D721Med (cell line): ENCODE results near the gene ZMYND11.

ENCODE experiments used
- DNase-seq: peaks from one replicate; pipeline ENCODE4 v3.0.0; 2011; ENCODE audit warnings: low spot score; ENCODE audit not compliant: insufficient read length
- FAIRE-seq: peaks from 2 replicates; lab custom pipeline; 2011; peaks lifted over from hg19 to GRCh38; lab: Jason Lieb, UNC
- TF ChIP-seq, protein P1 (sequence below): IDR thresholded peaks from 2 replicates; pipeline ENCODE4 v1.5.1; 2012; ENCODE audit warnings: mild to moderate bottlenecking, control low read depth; ENCODE audit not compliant: insufficient read depth; ENCODE audit errors: missing control alignments

The ZMYND11 gene

DNA sequence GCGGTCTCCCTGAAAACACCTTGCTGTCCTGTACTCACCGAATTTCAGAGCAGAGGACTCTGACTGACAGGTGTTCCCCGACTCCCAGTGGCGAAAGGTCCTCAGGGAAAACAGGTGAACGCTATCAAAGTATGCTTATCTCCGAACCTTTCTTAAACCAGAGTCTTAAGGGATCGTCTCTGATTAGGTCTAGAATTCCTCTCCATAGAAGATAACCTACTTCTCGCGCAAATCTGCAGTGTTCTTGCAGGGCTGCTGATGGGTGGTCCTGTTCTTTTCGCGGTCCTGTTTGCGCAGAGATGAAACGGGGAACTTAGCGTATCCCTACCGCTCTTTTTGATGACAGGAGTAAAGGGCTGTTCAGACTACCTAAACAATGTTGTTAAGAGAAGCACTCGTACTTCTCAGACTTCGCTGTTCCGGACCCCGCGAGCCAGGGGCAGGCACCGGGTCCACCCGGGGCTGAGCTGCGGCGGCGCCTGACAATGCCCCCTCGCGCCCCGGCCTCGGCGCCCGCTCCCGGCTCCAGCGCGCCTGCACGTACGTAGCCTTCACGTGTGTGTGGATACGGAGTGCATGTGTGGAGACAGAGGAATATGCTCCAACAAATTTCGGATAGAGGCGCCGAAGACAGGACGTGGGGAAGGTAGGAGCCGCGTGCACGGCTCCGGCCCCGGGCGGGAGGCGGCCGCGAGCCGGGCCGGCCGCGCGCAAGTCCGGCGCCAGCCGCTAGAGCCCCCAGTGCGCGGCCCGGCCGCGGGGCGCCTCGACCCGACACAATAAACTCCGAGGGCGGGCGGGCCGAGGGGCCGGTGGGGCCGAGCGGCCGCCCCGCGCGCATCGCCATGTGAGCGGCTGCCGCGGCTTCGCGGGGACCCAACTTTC lies 766 bp upstream of the ZMYND11 start:
- no peak for FAIRE-seq
- TF ChIP-seq, protein P1, sequence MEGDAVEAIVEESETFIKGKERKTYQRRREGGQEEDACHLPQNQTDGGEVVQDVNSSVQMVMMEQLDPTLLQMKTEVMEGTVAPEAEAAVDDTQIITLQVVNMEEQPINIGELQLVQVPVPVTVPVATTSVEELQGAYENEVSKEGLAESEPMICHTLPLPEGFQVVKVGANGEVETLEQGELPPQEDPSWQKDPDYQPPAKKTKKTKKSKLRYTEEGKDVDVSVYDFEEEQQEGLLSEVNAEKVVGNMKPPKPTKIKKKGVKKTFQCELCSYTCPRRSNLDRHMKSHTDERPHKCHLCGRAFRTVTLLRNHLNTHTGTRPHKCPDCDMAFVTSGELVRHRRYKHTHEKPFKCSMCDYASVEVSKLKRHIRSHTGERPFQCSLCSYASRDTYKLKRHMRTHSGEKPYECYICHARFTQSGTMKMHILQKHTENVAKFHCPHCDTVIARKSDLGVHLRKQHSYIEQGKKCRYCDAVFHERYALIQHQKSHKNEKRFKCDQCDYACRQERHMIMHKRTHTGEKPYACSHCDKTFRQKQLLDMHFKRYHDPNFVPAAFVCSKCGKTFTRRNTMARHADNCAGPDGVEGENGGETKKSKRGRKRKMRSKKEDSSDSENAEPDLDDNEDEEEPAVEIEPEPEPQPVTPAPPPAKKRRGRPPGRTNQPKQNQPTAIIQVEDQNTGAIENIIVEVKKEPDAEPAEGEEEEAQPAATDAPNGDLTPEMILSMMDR = no peak
- no peak for DNase-seq

DNA sequence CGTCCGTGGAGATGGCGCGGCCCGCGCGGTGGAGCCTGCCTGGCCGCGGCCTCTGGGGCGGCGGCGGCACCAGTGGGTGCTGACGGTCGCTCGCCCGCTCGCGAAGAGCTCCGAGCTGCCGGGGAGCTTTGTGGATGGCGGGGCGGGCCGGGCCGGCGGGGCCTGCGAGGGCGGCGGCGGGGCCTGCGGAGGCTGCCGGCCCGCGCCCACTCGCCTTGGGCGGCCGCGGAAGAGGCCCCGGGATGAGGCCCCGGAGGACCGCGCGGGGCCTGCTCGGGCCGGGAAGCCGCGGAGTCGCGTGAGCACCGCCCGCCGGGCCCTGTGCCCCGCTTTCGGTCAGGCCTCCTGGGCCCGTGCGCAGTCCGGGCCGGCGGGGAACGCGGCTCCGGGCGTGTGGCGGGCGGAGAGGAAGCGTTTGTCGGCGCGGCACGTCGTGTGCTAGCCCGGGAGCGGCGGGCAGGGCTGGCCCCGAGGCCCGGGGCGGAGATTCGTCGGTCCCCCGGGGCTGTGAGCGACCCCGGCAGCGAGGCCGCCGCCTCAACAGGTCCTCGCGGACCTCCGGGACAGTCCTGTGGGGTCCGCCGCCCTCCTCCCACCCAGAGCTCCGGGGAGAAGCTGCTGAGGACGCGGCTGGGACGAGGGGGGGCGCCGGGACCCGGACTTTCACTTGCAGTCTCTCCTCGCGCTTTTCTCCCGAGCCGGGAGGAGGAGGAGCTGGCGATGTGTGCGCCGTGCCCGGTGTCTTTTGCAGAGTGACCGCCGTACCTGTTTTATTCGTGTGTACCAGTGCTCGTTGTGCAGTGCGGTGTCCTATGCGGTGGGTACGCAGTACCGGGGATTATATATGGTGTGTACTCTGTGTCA lies 578 bp downstream of the ZMYND11 start:
- DNase-seq = no peak

DNA sequence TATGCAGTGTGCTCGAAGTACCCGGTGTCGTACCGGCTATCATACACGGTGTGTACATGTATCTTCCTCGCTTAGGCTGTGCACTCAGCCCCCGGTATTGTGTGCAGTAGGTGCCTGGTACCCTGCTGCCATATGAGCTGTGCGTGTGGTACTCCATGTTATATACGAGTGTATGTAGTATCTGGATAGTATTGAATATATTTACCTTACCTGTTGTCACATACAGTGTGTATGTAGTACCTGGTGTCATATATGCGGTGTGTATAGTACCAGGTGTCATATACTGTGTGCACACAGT lies 1.2 kb downstream of the ZMYND11 start:
- FAIRE-seq = no peak
- no peak for DNase-seq
- TF ChIP-seq, protein P1 = no peak

More for the DNA sequence above, 578 bp downstream of the ZMYND11 start:
- TF ChIP-seq, protein P1 = no peak
- no peak for FAIRE-seq

DNA sequence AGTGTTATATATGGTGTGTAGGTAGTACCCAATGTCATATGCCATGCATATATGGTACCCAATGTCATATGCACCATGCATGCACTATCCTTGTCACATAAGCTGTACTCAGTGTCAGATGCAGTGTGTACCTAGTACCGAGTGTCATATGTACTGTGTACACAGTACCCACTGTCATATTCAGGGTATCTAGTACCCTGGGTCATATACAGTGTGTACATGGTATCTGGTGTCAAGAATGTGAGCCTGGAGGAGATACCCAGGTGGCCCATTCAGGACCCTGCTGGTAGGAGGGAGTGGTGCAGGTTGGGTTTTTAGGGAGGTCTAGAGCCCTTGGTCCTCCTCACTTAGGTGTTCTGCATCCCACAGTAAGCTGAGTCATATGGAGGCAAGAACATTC lies 1.8 kb downstream of the ZMYND11 start:
- no peak for FAIRE-seq

DNA sequence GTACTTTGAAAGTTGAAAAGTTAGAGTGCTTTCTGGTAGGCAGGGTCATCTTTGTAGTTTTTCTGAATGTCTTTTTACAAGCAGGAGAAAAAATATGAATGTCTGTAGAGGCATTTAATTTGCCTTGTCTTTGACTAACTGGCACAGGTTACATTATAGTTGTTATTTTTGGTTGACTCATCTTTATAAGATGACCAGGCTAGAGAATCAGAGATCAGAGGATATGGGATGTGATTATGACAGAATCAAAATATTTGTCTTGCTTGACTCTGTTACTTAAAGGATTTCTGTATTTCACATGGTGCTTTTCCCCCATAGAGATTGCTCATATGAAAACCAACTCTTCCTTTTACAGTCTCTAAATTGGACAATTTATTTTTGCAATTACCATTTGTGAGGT lies 2.4 kb downstream of the ZMYND11 start:
- TF ChIP-seq, protein P1 = no peak
- DNase-seq = no peak
- no peak for FAIRE-seq

More for the DNA sequence above, 1.8 kb downstream of the ZMYND11 start:
- TF ChIP-seq, protein P1 = no peak
- DNase-seq = no peak

DNA sequence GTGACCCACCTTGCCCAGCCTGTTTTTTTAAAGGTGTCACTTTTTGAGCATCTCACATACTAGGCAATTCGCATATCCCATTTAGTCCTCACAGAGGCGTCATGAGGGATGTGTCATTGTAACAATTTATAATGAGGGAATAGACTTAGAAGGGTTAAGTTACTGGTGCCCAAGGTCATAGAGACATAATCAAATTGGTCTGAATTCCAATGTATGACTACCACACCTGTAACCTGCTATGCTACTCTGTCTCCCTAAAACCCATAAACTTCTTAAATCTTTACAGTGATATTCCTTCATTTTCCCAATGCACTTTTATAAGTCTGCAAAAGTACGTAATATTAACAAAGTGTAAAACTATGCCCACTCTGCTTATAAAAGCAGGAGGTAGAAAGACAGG lies 7.1 kb downstream of the ZMYND11 start:
- TF ChIP-seq, protein P1 = no peak
- no peak for DNase-seq
- FAIRE-seq = no peak
